Skin of body (tissue), 2 donors: ENCODE results near the gene LRRC9. TPM values are rescaled to one million over a fixed set of nuclear protein-coding genes. Genes with fewer than 3 reads are reported as not detected.
"Not testable (repeated sequence)": the region's sequence is repeated elsewhere in the genome, so short reads cannot be mapped to it uniquely, and the experiment has no call there.

Experiments
- DNase-seq: peaks from one replicate; lab custom pipeline; 2025; lab: John Stamatoyannopoulos, UW
- total RNA-seq: library from RNA; depleted of rRNA; stranded (reverse); fragments of >200 nt; gene quantifications from one replicate; pipeline ENCODE4 v1.2.3, GENCODE V29; 2014

Gene LRRC9
- total RNA-seq: 0.30 TPM

DNA sequence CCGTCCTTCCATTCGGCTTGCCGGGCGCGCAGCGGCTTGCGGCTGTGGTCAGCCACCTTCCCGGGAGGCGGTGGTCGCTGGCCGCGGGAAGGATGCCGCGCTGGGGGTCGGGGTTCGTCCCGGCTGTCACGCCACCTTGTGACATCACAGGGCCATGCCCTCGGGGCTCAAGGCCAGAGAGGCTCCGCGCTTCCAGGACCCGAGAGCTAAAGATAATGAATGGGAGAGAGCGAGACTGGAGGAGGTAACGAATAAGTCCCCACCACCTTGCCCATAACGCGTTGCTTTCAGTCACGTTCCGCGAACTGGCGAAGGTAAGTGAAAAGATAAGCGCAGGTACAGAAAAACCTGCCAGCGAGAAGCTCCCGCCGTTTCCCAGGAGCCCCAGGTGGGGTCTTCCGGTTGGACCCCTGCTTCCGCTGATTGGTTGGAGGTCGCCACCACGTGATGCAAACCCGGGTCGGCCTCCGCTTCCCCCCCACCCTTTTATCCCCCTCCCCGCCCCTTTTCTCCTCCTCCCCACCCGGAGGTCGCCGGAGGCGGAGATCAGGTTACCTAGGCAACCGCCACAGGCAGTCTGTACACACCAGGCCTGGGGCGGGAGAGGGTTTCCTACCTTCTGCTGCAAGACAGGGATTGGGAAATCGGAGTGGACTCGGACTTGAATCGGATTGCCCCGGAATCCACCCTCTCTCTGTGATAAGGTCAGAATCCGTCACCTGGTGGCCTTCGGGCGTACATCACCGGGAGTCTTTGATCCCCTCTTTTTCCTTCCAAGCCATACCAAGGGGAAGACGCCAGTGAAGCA is at the start of gene LRRC9:
Gene LRRC9 (plus strand): TSS at position 575 of the 808 bp plus-strand sequence.
- DNase-seq: no peak

DNA sequence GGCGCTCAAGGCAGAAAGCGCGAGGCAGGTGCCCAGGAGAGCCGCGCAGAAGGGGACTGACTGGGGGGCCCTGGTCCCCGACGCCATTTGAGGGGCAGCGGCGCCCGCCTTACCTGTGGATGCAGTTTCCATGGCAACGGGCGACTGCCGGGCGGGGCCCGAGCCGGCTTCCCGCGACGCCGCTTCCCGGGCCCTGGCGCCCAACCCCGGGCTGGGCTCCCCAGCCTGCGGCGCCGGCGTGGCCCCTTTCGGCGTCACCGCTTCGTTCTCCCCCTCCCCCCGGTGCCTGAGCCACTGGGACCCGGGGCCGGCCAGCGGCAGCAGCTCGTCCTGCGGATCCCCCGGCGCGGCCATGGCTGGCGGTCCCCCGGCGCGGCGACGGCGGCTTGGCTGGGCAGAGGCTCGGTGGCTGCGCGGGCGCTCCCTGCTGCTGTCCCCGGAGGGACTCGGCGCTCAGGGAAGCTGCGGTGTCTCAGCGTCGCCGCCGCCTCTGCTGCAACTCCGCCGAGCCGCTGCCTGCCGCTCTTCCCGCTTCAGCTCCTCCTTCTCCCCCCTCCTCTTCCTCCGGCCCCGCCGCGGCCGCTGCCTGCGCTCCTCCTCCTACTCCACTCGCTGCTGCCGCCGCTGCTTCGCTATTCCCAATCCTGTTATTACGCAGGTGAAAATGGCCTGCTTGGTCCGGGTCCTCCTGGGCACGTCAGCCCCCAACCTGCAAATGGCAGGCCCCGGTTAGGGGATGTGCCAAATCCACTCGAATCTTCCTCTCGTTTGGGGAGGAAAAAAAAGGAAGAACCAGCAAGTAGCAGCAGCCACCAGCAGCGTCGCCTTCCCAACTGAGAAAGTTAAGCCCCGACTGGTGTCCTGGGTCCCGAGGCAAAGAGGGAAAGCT is 49.4 kb upstream of the LRRC9 start, which contains the start of gene RTN1:
Gene RTN1 (minus strand): TSS at position 500 of the 889 bp plus-strand sequence. CDS start 146 bp downstream, at position 354.
- no peak for DNase-seq

DNA sequence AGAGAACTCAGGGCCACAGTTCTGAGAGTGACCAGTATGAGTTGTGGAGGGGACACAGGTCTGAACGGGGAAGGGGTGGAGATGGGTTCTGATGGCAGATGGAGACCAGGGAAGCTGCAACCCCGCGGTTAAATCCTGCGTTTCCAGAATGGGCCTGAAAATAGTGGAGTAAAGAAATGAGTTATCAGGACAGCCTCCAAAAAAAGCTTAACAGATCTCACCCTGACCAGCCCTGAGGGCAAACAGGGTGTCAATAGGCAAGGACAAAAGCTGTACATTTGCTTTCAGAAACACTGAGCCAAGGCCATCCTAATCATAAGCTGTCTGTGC is 48.8 kb upstream of the LRRC9 start:
- DNase-seq: no peak

DNA sequence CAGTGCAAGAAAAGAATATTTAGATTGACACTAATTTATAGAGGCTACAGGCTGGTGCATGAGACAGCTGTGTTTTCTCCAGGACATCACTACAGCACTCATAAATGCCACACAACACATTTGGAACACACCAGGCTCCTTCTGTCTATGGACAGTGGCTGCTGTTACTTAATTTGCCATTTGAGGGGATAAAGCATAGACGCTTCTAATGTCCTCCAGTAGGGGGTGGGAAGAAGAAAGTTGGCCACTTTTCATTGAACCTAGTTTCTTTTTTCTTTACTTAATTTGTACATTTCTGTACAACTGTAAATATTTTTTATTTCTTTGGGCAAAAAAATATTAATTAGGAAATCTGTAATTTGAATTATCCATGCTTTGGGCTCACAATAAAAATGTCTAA is 37.0 kb upstream of the LRRC9 start:
- no peak for DNase-seq

DNA sequence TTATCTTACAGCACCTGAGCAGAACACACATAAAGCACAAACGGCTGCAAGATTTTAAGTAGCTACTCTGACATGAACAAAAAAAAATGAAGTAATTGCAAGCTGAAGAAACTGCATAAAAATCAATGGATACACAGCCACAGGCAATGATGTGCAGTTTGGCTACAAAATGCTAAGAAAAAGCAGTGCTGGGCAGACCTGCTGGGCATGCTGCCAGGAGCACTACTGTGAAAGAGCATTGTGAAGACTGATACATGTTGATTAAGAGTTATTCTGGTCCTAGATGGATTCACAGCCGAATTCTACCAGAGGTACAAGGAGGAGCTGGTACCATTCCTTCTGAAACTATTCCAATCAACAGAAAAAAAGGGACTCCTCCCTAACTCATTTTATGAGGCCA is 29.3 kb upstream of the LRRC9 start:
- no peak for DNase-seq

DNA sequence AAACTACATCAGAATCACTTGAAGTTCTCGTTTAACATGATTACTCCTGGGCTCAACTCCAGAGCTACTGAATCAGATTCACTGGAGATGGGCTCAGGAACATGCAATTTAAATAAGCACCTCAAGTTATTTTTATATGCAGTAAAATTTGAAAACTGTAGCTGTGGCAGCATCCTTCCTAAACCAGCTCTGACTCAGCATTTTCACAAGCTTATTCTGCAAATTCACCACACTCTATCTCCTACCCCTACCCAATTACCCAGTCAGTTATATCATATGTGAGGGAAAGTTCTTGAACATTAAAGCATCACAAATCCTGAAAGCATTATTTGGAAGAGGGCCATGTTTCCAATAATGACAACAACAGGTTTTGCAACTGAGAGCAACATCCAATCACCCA is 24.2 kb upstream of the LRRC9 start:
- no peak for DNase-seq

DNA sequence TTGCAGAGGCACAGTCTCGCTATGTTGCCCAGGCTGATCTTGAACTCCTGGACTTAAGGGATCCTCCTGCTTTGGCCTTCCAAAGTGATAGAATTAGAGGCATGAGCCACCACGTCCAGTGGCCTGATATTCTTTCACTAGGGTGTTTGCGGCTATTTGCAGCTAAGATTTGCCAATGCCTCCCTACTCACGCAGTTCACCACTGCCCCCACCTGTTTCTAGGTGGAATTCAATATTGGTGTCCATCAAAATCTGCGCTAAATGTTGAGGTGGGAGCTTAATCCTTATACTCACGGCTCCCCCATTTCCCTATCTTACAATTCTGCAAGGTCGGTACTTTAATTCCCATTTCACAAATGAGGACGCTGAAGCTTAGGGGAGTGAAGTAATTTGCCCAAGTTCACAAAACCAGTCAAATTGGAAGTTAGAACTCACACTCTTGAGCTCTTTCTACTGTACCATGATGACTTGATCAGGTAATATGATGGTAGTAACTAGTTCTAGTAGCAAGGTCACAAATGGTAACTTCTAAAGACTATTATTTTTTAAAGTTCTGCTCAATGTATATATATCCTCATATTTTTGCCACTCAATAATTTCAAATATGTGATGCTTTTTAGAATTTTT is 22.1 kb upstream of the LRRC9 start:
- no peak for DNase-seq

DNA sequence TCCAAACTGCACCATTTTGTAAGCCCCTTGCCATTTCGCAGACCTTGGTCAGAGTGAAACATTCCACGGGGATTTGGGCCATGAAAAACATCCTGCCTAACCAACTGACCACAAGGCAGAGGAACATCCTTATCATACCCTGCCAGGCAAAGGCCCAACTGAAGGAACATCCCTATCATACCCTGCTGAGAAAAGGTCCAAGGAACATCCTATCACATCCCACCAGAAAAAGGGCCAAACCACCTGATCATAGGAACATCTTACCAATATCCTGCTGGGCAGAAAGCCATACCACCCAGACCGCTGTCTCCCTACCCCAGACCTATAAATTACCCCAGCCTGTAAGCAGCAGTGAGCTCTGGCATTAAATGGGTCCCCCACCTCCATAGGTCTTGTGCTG is 19.4 kb upstream of the LRRC9 start:
- DNase-seq: no peak

DNA sequence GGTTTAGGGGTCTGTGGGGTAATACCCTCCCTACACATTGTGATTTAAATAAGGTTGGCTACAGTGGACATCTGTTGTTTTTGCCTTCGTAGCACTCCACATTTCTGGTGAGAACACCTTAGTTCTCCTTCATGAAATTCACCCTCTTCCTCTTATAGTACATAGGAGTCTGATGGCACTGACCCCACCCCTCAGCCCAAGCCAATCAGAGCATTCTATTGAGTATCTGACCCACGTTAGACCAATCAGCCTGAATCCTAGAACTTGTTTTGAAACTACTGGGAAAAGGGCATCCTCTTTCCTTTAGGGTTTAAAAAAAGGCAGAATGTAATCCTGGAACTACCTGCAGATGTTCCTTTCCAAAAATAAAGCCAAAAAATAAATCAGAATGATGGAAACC is 15.8 kb upstream of the LRRC9 start:
- DNase-seq: no peak

DNA sequence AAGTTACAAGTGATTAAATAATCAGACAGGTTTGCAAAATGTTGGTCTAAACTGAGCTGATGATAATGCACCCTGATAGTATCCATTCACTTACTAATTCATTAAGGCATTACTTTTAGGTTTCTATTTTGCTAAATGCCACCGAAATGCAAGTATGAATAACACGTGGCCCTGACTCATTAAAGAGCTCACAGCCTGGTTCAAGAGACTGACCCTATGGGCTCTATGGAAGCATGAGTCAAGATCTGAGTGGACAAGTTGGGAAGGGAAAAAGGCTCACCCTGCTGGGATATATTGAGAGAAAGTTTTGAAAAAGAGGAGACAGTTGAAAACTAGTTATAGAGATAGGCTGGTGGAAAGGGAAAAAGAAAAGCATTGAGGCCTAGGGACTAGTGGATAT is 14.8 kb upstream of the LRRC9 start:
- DNase-seq: no peak

DNA sequence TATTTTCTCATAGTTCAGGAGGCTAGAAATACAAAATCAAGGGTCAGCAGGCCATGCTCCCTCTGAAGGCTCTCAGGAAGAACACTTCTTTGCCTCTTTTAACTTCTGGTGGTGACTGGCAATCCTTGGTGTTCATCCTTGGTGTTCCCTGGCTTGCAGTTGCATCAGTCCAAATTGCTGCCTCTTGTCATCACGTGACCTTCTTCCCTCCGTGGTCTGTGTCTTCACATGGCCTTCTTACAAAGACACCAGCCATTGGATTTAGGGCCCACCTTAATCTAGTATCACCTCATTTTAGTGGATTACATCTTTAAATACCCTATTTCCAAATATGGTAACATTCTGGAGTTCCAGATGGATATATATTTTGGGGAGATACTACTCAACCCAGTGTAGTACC is 7.5 kb upstream of the LRRC9 start:
- no peak for DNase-seq

DNA sequence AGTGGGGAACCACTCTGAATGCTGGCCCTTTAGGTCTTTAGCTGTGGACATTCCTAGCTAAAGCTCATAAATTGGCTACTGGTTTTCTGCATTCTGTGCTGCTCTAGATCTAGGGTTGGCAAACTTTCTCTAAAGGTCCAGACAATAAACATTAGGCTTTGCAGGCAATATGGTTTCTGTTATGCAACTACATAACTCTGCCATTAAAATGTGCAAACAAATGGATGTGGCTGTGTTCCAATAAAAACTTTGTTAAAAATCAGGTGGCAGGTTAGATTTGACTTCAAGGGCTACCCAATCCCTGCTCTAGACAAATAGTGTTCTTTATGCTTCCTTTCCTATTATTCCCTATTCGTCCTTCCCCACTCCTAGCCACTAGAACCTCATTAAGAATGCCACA is 6.8 kb upstream of the LRRC9 start:
- DNase-seq: no peak

DNA sequence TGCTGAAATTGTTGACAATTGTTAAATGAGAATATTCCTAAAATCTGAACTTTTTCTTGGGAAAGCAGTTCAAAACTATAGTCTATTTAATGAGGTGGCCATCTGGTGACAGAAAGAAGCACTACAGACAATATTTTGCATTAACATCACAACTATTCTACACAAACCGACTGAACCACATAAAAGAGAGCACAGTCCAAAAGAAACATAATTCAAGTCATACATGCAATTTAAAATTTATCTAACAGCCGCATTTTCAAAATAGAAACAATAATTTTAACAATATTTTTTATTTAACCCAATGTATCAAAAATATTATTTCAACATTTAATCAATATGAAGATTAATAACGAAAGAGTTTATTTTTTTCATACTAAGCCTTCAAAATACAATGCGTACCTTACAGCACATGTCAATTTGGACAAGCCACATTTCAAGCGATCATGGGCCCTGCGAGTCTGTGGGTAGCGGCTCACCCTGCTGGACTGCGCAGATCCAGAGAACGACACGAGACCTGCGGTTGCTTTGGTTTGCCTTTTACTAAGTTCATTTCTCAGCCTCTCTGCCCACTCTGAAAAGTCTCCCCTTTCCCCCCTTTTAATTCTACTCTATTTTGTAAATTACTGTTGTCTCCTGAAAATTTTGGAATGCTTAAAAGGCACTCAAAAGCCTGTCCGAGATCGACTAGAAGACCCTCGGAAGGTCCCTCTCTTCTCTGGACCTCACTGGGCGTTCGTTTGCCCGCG is 947 bp upstream of the LRRC9 start:
- DNase-seq: peak; percentile 13

DNA sequence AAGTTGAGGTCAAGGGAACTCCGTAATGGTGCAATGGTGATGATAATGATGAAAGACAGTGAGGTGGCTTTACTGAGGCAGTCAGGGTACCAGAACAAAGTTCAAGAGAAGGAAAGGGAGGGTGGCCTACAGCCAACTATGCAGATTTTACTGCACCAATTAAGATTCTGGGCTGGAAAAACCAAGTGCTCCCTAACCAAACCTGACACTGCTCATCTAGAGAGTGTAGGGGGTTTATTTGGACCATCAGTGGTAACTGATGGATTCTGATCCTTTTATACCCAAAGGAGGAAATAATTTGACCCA is 387 bp downstream of the LRRC9 start:
- DNase-seq: no peak

DNA sequence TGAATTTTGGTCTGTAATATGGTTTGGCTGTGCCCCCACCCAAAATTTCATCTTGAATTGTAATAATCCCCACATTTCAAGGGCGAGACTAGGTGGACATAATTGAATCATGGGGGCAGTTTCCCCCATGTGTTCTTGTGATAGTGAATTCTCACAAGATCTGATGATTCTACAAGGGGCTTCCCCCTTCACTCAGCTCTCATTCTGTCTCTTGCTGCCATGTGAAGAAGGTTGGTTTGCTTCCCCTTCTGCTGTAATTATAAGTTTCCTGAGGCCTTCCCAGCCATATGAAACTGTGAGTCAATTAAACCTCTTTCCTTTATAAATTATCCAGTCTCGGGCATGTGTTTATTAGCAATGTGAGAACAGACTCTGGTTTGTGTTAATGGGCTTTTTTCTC is 5.9 kb downstream of the LRRC9 start:
- no peak for DNase-seq

DNA sequence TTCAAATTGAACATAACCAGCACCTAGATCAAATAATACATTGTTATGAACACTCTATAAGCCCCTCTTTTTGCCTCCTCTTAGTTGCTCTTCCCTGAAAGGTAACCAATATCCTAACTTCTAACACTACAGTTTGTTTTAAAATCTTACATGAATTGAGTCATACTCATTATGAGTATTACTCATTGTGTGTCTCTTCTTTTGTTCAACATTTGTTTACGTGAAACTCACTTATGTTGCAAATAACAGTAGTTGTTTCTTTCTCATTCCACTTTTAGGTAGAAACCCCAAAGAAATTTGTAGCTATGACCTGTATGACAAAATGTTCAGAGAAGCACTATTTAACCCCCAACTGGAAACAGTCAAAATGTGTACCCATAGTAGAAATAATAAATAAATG is 6.6 kb downstream of the LRRC9 start:
- no peak for DNase-seq

DNA sequence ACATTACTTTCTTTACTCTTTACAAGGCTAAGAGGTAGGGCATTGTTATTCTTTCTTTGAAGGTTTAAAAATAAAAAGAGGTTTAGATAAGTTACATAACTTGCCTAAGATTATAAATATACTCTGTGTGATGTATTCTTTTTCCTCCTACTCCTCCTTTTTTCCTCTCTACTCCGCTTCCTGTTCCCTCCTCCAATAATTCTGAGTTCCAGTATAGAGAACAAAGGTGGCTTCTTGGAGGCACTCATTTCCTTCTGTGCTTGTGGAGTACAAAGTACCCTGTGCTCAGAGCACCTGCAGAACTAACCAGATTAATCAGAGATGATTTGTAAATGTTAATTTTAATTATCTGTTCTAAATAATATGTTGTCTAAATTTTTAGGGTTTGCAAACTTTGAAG is 11.3 kb downstream of the LRRC9 start:
- DNase-seq: no peak

DNA sequence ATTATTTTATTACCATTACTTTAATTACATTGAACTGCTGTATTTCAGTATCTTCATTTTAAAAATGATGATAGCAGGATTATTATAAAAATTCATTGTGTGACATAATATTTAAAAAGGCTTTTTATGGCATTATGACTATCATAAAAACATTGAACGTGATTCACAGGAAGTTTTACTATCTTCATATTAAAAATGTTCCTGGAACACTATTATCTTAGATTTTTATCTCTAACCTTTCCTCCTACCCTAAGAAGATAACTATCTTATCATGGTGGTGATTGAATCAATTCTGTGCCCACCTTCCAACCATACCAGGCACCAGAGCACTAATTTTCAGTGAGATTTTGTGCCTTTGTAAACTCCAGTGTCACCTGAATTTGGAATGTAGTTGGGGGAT is 16.2 kb downstream of the LRRC9 start:
- no peak for DNase-seq

DNA sequence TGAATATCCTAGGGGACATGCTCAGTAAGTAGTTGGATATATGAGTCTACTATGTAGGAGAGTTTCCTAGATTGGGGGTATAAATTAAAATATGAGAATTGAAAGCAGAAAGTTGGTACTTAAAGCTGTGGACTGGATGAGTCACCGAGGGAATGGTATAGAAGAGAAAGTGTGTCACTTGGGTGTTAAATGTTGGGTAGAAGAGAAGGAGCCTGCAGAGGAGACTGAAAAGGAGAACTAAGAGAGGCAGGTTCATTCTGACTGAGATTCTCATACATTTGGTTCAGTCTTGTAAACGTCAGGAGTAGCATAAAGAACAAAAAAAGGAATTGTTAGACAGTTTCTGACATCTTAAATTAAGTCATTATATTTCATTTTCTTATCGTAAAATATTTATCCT is 19.9 kb downstream of the LRRC9 start:
- no peak for DNase-seq

DNA sequence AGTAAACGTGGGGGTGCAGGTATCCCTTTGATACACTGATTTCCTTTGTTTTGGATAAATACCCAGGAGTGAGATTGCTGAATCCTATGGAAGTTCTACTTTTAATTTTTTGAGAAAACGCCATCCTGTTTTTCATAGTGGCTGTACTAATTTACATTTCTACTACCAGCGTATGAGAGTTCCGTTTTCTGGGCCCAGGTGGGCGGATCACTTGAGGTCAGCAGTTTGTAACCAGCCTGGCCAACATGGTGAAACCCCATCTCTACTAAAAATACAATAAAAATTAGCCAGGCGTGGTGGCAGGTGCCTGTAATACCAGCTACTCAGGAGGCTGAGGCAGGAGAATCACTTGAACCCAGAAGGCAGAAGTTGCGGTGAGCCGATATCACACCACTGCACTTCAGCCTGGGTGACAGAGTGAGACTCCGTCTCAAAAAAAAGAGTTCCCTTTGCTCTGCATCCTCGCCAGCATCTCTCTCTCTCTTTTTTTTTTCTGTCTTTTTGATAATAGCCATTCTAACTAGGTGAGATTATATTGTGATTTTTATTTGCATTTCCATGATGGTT is 22.4 kb downstream of the LRRC9 start:
- not testable (repeated sequence) for DNase-seq

DNA sequence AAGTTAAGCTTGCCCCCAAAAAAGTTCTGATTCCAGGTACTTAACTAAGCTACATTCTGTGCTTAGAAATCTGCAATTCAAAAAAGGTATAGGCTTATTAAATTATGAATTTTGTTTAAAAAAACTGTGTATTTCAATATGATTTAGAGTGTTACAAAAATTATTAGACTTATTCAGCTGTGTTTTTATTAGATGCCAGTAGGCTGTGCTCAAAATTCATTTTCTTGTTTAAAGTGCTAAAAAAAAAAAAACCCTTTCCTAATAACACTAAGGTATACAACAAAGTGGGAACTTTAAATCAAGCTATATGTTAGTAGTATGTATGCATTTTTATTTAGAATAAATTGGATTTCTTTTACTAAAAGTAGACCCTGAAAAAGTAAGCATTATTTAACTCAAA is 25.0 kb downstream of the LRRC9 start:
- no peak for DNase-seq
